HG03039 (cell line): Measurements from ENCODE around the gene PTPRN2.

Source experiments
- ATAC-seq: cut with Tn5 transposase; IDR thresholded peaks from one replicate; pipeline ENCODE4 v1.9.1; 2021; ENCODE audit warnings: mild to moderate bottlenecking, moderate library complexity; ENCODE audit not compliant: unreplicated experiment

The PTPRN2 gene

GRCh38 chr7:158097453-158098124, 490.0 kb downstream of the PTPRN2 start:
- no peak for ATAC-seq

GRCh38 chr7:158097106-158097452, 490.5 kb downstream of the PTPRN2 start:
- no peak for ATAC-seq

- ATAC-seq, result no peak
Measured at GRCh38 chr7:158096582-158096981, 491.0 kb downstream of the PTPRN2 start.

GRCh38 chr7:158094671-158095226, 492.9 kb downstream of the PTPRN2 start:
- no peak for ATAC-seq

GRCh38 chr7:158094046-158094445, 493.6 kb downstream of the PTPRN2 start:
- ATAC-seq, result no peak

GRCh38 chr7:158093156-158093796, 494.3 kb downstream of the PTPRN2 start:
- ATAC-seq, result no peak

- ATAC-seq, result no peak
Measured at GRCh38 chr7:158087196-158087595, 500.4 kb downstream of the PTPRN2 start.

- ATAC-seq, result no peak
Measured at GRCh38 chr7:158085741-158086695, 501.6 kb downstream of the PTPRN2 start.

GRCh38 chr7:158084555-158084954, 503.1 kb downstream of the PTPRN2 start:
- no peak for ATAC-seq

GRCh38 chr7:158083526-158084310, 503.9 kb downstream of the PTPRN2 start:
- ATAC-seq, result no peak

- no peak for ATAC-seq
Measured at GRCh38 chr7:158082761-158083160, 504.9 kb downstream of the PTPRN2 start.

- no peak for ATAC-seq
Measured at GRCh38 chr7:158080899-158081445, 506.7 kb downstream of the PTPRN2 start.

GRCh38 chr7:158077934-158078910, 509.4 kb downstream of the PTPRN2 start:
- ATAC-seq, result no peak

GRCh38 chr7:158077151-158077840, 510.3 kb downstream of the PTPRN2 start:
- no peak for ATAC-seq

GRCh38 chr7:158076656-158077055, 511.0 kb downstream of the PTPRN2 start:
- ATAC-seq, result no peak

- ATAC-seq, result no peak
Measured at GRCh38 chr7:158076215-158076614, 511.4 kb downstream of the PTPRN2 start.

GRCh38 chr7:158075633-158076001, 512.0 kb downstream of the PTPRN2 start:
- ATAC-seq, result no peak

GRCh38 chr7:158074896-158075632, 512.6 kb downstream of the PTPRN2 start:
- ATAC-seq, result no peak
